ENCODE data around the gene ROM1.

The ROM1 gene

GRCh38 chr11:62652161-62653006 lies 39.3 kb downstream of the ROM1 start:
- DNase-seq, result no peak

GRCh38 chr11:62654297-62654696 lies 41.2 kb downstream of the ROM1 start:
- DNase-seq, result no peak

GRCh38 chr11:62656796-62657429 lies 43.9 kb downstream of the ROM1 start:
- DNase-seq, result no peak

DNA sequence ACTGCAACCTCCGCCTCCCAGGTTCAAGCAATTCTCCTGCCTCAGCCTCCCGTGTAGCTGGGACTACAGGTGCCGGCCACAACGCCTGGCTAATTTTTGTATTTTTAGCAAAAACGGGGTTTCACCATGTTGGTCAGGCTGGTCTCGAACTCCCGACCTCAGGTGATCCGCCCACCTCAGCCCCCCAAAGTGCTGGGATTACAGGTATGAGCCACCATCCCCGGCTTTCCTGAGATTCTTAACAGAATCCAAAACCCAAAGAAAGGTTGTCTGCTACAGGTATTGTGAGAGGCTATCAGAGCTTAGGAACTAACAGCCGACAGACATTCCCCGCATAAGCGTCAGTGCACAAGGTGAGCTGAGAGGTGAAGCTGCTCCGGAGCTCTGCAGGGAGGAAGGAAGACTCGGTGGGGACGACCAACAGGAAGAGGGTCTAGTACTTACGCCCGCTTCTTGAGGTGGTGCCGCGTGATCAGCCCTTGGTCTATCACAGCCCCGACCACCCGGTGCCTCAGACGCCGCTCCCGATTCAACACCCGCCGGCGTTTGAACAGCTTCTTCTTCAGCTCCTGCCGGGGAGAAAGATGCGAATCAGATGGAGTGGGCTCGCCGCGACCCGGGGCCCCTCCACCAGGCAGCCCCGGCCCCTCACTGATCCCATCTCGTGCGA lies 51.5 kb downstream of the ROM1 start:
- DNase-seq, result peak; percentile 28

Data from NCI-H1694 (cell line).